Endodermal cell (in vitro differentiated cells): ENCODE data around the gene TFEB. TPM values are rescaled to one million over a fixed set of nuclear protein-coding genes. Genes with fewer than 3 reads are reported as not detected.
A peak's percentile ranks its signal among the peaks of the same experiment; 100 is the strongest.

Experiments used
- DNase-seq: peaks from one replicate; pipeline ENCODE4 v3.0.0-alpha.2; 2017
- H3K27ac ChIP-seq: 2 replicates; pipeline ENCODE4 v1.5.1; 2013; ENCODE audit warnings: mild to moderate bottlenecking, low read depth, low read length, moderate library complexity
- H3K27me3 ChIP-seq: 2 replicates; pipeline ENCODE4 v1.6.1; 2013; ENCODE audit warnings: mild to moderate bottlenecking, low read length, moderate library complexity; ENCODE audit not compliant: insufficient read depth, control insufficient read depth, poor library complexity, severe bottlenecking
- H3K36me3 ChIP-seq: 2 replicates; pipeline ENCODE4 v1.7.0; 2013; ENCODE audit warnings: mild to moderate bottlenecking, low read length, moderate library complexity; ENCODE audit not compliant: control insufficient read depth, insufficient read depth
- H3K4me1 ChIP-seq: one replicate; pipeline ENCODE4 v1.7.0; 2013; ENCODE audit warnings: low read length; ENCODE audit not compliant: control insufficient read depth, insufficient read depth
- H3K4me3 ChIP-seq: 2 replicates; pipeline ENCODE4 v1.5.1; 2013; ENCODE audit warnings: mild to moderate bottlenecking, low read length, moderate library complexity
- H3K9ac ChIP-seq: 2 replicates; pipeline ENCODE4 v1.6.1; 2013; ENCODE audit warnings: mild to moderate bottlenecking, low read length, moderate library complexity; ENCODE audit not compliant: poor library complexity, severe bottlenecking; ENCODE audit errors: extremely low read depth
- H3K9me3 ChIP-seq: 2 replicates; pipeline ENCODE4 v1.6.1; 2013; ENCODE audit warnings: mild to moderate bottlenecking, low read length, moderate library complexity; ENCODE audit not compliant: control insufficient read depth
- H3K27ac Mint-ChIP-seq: 2 replicates; pipeline ENCODE4 v1.8.0; 2020; ENCODE audit warnings: mixed read lengths
- H3K27me3 Mint-ChIP-seq: 2 replicates; pipeline ENCODE4 v1.8.0; 2021; ENCODE audit warnings: mild to moderate bottlenecking, mixed read lengths; ENCODE audit not compliant: insufficient read depth
- H3K36me3 Mint-ChIP-seq: 2 replicates; pipeline ENCODE4 v1.8.0; 2020; ENCODE audit warnings: low read depth, mixed read lengths
- H3K4me1 Mint-ChIP-seq: 2 replicates; pipeline ENCODE4 v1.8.0; 2020; ENCODE audit warnings: mixed read lengths
- H3K4me3 Mint-ChIP-seq: 2 replicates; pipeline ENCODE4 v1.8.0; 2020; ENCODE audit warnings: mild to moderate bottlenecking, moderate library complexity, mixed read lengths
- H3K9me3 Mint-ChIP-seq: 2 replicates; pipeline ENCODE4 v1.8.0; 2020; ENCODE audit warnings: mild to moderate bottlenecking, mixed read lengths
- CTCF ChIP-seq: fragments of 200-600 bp; sonication (generic); conservative IDR thresholded peaks from 2 replicates; pipeline ENCODE4 v1.5.0; 2021; ENCODE audit warnings: antibody characterized with exemption, mild to moderate bottlenecking
- WGBS, 2 experiments: methylation state at CpG; one replicate each; pipeline versions ENCODE4 v1.1.5 to v1.1.7; 2013; ENCODE audit warnings: missing lambda C conversion rate in 2 of 2, mixed read lengths in 1 of 2; ENCODE audit not compliant: insufficient coverage in 1 of 2, insufficient read length in 1 of 2; 5-methylcytosine and 5-hydroxymethylcytosine counted together
- total RNA-seq, 2 donors: library from RNA; stranded (reverse); fragmentation: NEBNext Ultra II Directional in 1 of 2; extraction: Animal tissue kit (Norgen Biotek cat#: 25700) in 1 of 2; gene quantifications; 2 replicates in 1 of 2; 3 replicates in 1 of 2; pipeline ENCODE4 v1.2.1, GENCODE V29; 2021

TFEB gene
- total RNA-seq, 2 donors from 2014 or later = 0.24 TPM; not detected in 1

DNA sequence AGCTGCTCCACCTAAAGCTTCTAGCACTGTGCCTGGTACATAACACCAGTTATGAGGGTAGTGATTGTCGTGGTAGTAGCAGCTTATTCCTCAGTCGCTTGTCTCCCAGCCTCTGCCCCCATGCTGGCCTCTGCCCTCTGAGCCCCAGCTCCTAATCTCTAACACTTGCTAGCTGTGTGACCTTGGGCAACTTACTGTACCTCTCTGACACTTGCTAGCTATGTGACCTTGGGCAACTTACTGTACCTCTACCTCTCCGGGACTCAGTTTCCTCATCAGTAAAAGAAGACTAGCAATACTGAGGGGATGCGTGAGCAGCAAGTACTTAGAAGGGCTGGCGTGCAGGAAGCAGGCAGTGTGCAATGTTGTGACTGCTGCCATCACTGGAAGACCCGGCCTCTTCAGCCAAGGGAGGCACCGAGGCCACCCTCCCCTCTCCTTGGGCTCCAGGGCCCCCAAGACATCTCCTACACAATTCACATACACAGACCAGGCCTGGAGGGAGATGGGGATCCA, 87.3 kb downstream of the TFEB start:
- 92 to 100% methylated on average over 5 to 7 of the region's 7 CpGs for WGBS, 2 experiments
- Histone ChIP-seq H3K27me3 (no peaks in the 10 kb centered on the region), H3K9ac (no peak overlapping the region), H3K9me3 (no peaks in the 10 kb centered on the region), H3K36me3 (peaks cover 8% of the 10 kb centered on the region), H3K4me3 (no peak overlapping the region), H3K4me1 (peaks cover 5% of the 10 kb centered on the region), H3K27ac (no peak overlapping the region)
- no peak for DNase-seq
- Mint-ChIP-seq H3K9me3 (no peaks in the 10 kb centered on the region), H3K27ac (no peak overlapping the region), H3K27me3 (no peaks in the 10 kb centered on the region), H3K36me3 (peaks cover 46% of the 10 kb centered on the region), H3K4me3 (no peak overlapping the region), H3K4me1 (peaks cover 23% of the 10 kb centered on the region)
- no peak for TF ChIP-seq CTCF

- no peak overlapping the region for H3K4me3 ChIP-seq
- no peak overlapping the region for H3K27ac ChIP-seq
- no peak for DNase-seq
- no peak for TF ChIP-seq CTCF
- H3K27me3 Mint-ChIP-seq = no peaks in the 10 kb centered on the region
- 92 to 96% methylated on average over 4 to 9 of the region's 9 CpGs for WGBS, 2 experiments
- peaks cover 40% of the 10 kb centered on the region for H3K36me3 Mint-ChIP-seq
- no peak overlapping the region for H3K27ac Mint-ChIP-seq
- H3K27me3 ChIP-seq = no peaks in the 10 kb centered on the region
- peaks cover 29% of the 10 kb centered on the region for H3K4me1 Mint-ChIP-seq
- H3K9ac ChIP-seq = no peak overlapping the region
- peaks cover 8% of the 10 kb centered on the region for H3K36me3 ChIP-seq
- no peak overlapping the region for H3K4me3 Mint-ChIP-seq
- no peaks in the 10 kb centered on the region for H3K9me3 ChIP-seq
- H3K9me3 Mint-ChIP-seq = no peaks in the 10 kb centered on the region
- peaks cover 8% of the 10 kb centered on the region for H3K4me1 ChIP-seq
These were observed 88.3 kb downstream of the TFEB start for GRCh38 chr6:41647061-41647511.

DNA sequence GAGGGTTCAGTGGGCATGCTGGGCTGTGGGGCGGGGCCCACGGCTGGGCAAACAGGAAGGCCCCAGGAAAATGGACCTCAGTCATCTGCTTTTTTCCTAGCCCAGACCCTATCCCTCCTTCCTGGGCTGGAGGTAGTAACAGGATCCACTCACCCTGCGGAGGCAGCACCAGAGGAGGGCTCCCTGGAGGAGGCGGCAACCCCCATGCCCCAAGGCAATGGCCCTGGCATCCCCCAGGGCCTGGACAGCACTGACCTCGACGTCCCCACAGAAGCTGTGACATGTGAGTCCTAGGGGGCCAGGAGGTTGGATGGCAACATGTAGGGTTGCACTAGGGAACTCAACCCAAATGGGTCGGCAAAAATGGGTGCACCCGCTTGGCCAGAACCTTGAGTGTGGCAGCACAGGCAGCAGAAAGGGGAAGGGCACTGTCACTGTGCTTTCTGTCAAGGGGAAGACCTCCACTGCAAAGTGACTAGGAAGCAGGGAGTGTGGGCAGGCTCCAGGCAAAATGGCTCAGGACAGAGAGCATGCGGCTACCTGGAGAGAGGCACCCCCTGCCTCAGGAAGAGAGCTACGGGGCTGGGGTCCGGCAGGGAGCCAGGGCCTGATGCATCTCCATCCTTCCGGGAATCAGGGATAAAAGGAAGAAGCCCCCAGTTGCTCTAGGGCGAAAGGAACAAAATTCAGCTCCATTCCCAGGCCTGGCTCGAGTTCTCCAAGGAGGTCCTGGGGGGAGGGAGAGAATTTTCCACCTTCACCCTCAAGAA, 89.2 kb downstream of the TFEB start:
- peaks cover 8% of the 10 kb centered on the region for H3K4me1 ChIP-seq
- peaks cover 40% of the 10 kb centered on the region for H3K36me3 Mint-ChIP-seq
- peaks cover 29% of the 10 kb centered on the region for H3K4me1 Mint-ChIP-seq
- no peaks in the 10 kb centered on the region for H3K9me3 Mint-ChIP-seq
- no peak overlapping the region for H3K27ac Mint-ChIP-seq
- DNase-seq = peak; percentile 38
- H3K9me3 ChIP-seq = no peaks in the 10 kb centered on the region
- H3K27ac ChIP-seq = no peak overlapping the region
- no peak overlapping the region for H3K9ac ChIP-seq
- H3K27me3 Mint-ChIP-seq = peaks cover 6% of the 10 kb centered on the region
- H3K27me3 ChIP-seq = no peaks in the 10 kb centered on the region
- no peak for TF ChIP-seq CTCF
- peaks cover 8% of the 10 kb centered on the region for H3K36me3 ChIP-seq
- no peak overlapping the region for H3K4me3 Mint-ChIP-seq
- 89 to 91% methylated on average over 9 to 14 of the region's 14 CpGs for WGBS, 2 experiments
- H3K4me3 ChIP-seq = no peak overlapping the region
